Measurements from ENCODE around the gene ADPRM.

GRCh38 chr17:10733666-10734065, 36.3 kb downstream of the ADPRM start:
- no peak for TF ChIP-seq CEBPB (IDR thresholded peaks at IDR 0.05)
- TF ChIP-seq, protein P1, sequence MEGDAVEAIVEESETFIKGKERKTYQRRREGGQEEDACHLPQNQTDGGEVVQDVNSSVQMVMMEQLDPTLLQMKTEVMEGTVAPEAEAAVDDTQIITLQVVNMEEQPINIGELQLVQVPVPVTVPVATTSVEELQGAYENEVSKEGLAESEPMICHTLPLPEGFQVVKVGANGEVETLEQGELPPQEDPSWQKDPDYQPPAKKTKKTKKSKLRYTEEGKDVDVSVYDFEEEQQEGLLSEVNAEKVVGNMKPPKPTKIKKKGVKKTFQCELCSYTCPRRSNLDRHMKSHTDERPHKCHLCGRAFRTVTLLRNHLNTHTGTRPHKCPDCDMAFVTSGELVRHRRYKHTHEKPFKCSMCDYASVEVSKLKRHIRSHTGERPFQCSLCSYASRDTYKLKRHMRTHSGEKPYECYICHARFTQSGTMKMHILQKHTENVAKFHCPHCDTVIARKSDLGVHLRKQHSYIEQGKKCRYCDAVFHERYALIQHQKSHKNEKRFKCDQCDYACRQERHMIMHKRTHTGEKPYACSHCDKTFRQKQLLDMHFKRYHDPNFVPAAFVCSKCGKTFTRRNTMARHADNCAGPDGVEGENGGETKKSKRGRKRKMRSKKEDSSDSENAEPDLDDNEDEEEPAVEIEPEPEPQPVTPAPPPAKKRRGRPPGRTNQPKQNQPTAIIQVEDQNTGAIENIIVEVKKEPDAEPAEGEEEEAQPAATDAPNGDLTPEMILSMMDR (IDR thresholded peaks at IDR 0.05): no peak
- TF ChIP-seq CHD4 (IDR thresholded peaks at IDR 0.05; ENCODE audit: borderline replicate concordance): no peak

All from A549 (cell line).